Measurements from ENCODE around the gene TP63.

- TF ChIP-seq CTCF (conservative IDR thresholded peaks at IDR 0.05) (no peak), ZFX (IDR thresholded peaks at IDR 0.05) (no peak)
These were observed 9.1 kb upstream of the TP63 start for GRCh38 chr3:189621948-189622603.

Measured in C4-2B (cell line).